KBM-7 (cell line): ENCODE measurements around the gene PRKCE.

ENCODE experiments used
- DNase-seq: peaks from one replicate; pipeline ENCODE4 v3.0.0-alpha.2; 2015
- in situ Hi-C: fragments of 300-500 bp; cut with MboI; formaldehyde crosslinking; loops from 2 replicates; pipeline ENCODE4 v1.14.3; 2020; ENCODE audit warnings: low sequenced_read_pairs, low pct_unique_long_range_greater_than_20kb, mixed read lengths

Gene PRKCE

GRCh38 chr2:46073540-46074046 lies 422.1 kb downstream of the PRKCE start:
- no peak for DNase-seq
- in situ Hi-C loops: no loop called here

- in situ Hi-C loops: no loop called here
- DNase-seq: no peak
These were observed 423.0 kb downstream of the PRKCE start for GRCh38 chr2:46074501-46074900.

DNA sequence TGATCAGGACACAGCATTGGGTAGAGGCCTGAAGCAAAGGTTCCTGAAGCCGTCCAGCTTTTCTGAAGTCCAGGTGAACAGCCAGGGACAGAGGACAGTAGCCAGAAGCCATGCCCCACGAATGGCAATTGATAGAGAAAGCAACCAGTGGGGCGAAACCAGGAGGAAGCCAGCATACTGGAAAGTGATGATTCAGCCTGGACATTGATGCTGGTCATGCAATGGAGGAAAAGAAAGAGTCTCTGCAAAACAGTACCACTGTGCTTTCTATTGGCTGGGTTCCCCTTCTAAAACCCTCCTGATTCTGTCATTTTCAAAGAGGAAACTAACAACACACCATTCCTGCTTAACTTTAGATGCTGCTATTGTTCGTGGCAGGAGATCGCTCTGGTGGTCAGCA lies 424.4 kb downstream of the PRKCE start:
- DNase-seq: no peak
- in situ Hi-C loops: no loop called here

GRCh38 chr2:46076251-46076650 lies 424.8 kb downstream of the PRKCE start:
- in situ Hi-C loops: no loop called here
- no peak for DNase-seq

DNA sequence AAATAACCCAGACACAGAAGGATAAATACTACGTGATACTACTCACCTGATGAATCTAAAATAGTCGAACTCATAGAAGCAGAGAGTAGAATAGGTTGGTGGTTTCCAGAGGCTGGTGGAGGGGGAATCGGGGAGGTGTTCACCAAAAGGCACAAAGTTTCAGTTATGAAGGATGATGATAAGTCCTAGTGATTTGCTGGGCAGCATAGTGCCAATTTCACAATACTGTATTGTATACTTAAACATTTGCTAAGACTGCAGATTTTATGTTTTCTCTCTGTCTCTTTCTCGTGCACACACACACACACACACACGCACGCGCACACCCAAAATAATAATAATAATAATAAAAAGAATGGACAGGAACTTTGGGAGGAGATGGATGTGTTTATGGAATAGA lies 425.4 kb downstream of the PRKCE start:
- in situ Hi-C loops: no loop called here
- no peak for DNase-seq

- in situ Hi-C loops: no loop called here
- no peak for DNase-seq
These were observed 426.1 kb downstream of the PRKCE start for GRCh38 chr2:46077522-46078107.

- in situ Hi-C loops: no loop called here
These were observed 428.6 kb downstream of the PRKCE start for GRCh38 chr2:46079985-46080560.

GRCh38 chr2:46082531-46083485 lies 431.3 kb downstream of the PRKCE start:
- peak; percentile 59 for DNase-seq
- in situ Hi-C loops: no loop called here

More at GRCh38 chr2:46079985-46080560, 428.6 kb downstream of the PRKCE start:
- no peak for DNase-seq

DNA sequence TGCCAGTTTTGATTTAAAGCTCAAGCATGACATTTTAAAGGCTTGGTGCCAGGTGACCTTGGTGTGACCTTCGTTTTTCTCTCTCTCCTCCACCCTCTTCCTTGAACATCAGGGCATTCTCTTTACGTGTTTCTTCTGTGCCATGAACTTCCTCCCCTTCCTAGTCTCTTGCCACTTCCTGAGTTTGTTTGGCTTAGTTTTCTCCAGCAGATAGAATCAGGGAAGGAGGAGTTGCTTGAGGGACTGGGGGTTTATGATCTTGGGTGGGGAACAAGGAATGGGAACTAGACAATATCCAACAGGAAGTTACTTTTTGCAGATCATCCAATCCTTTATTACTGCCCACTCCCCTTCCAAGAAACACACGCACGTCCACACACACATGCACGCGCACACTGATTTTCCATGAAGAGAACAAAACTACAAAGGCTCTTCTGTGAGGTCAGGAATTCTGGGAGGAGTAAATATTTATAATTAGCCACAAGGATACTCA lies 435.1 kb downstream of the PRKCE start:
- DNase-seq: peak; percentile 9
- in situ Hi-C loops: no loop called here

GRCh38 chr2:46087492-46087891 lies 436.0 kb downstream of the PRKCE start:
- in situ Hi-C loops: no loop called here
- no peak for DNase-seq

DNA sequence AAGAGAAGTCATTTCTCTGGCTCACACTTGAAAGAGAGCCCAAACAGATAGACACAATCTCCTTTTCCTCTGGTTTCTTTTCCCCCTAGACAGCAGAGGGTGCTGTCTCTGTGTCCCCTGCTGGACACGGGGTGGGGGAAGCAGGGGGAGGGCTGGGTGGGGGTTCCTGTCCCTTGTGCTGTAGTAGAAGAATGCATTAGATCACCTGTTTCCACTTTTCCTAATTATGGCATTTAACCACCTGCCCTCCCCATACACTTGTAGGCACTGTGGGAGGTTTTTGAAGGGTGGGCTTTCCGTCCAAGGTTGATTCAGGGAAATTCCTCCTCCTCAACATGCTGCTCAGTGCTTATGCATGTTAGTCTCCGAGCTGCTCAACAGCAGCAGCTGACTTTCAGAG lies 439.5 kb downstream of the PRKCE start:
- no peak for DNase-seq
- in situ Hi-C loops: no loop called here

DNA sequence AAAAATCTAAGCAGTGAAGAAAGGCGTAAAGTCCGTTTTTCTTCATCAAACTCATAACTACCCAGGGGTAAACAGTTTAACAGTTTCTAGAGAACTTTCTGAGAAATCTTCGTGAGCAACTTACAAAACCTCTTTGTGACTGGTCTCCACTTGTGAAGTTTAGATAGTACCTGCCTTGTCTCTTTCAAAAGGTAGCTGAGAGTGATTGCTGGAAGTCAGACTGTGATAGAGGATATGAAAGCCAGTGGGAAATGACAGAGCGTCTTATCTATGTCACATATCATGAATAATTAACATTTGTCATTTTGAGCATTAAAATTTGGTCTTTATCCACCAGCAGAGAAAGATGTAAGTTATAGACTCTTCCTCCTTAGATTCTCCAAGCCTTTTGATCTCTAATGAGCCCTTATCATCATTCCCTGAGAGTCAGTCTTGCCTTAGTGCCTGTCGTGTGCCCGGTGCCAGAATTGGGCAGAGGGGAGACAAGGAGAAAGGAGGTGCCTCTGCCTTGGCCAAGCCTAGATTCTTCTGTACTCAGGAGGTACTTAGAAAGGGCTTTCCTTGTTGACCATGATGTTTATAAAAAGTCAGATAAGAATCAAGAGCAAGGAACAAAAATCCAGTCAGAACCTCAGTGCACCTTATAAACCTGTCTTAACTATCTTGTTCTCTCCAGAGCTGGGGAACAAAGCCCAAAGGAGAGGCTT lies 440.6 kb downstream of the PRKCE start:
- in situ Hi-C loops: no loop called here
- DNase-seq: no peak

DNA sequence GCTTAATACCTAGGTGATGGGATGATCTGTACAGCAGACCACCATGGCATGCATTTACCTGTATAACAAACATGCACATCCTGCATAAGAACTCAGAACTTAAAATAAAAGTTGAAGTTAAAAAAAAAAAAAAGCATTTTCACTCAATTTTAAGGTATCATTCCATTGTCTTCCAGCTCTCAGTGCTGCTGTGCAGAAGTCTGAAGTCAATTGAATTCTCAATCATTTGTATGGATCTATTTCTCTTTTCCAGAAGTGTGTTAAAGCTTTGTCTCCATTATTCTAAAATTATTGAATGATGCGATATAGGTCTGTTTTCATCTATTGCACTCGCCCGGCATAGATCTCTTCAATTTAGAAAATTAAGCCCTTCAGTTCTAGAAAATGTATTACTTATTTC lies 443.2 kb downstream of the PRKCE start:
- no peak for DNase-seq
- in situ Hi-C loops: no loop called here

GRCh38 chr2:46095830-46096229 lies 444.4 kb downstream of the PRKCE start:
- in situ Hi-C loops: no loop called here
- no peak for DNase-seq

GRCh38 chr2:46096260-46096659 lies 444.8 kb downstream of the PRKCE start:
- DNase-seq: no peak
- in situ Hi-C loops: no loop called here

GRCh38 chr2:46097714-46098480 lies 446.4 kb downstream of the PRKCE start:
- DNase-seq: peak; percentile 75
- in situ Hi-C loops: no loop called here

GRCh38 chr2:46098621-46099062 lies 447.2 kb downstream of the PRKCE start:
- in situ Hi-C loops: no loop called here
- no peak for DNase-seq

DNA sequence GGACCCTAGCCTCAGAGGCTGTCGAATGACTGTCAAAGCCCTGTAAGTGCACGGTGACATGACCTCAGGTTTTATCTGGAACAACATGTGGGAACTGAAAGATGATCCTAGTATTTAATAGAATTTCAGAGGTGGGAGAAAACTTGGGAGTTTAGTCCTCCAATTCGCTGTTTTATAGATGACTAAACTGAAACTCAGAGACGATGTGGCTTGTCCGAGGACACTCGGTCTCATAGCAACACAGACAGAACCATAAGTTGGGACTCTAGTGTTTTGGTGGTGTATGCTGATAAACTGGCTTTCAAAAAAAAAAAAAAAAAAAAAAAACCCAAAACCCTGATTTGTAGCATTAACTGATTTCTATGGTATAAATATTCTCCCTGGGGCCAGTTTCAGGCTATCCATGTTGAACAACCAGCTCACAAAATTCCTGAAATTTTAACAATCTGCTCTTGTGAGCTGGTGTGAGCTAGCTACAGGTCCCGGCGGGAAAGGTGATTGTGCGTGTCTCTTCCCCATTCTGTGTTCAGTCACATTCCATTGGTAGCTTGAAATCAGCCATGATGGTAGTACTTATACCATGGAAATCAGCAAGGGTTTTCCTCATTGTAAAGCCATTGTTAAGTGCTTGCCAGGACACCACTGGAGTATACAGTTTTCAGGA lies 450.2 kb downstream of the PRKCE start:
- no peak for DNase-seq
- in situ Hi-C loops: no loop called here
